DOHH2 (cell line): ENCODE measurements around the gene OSBPL10.

Experiments used
- H3F3A ChIP-seq: fragments of 200-600 bp; sonication (generic), shearing (Covaris generic); 2 replicates; pipeline ENCODE4 v1.6.0; 2016; ENCODE audit warnings: antibody characterized with exemption, mild to moderate bottlenecking; ENCODE audit not compliant: control insufficient read depth, insufficient read depth
- H3K27ac ChIP-seq: fragments of 200-600 bp; sonication (generic); 2 replicates; pipeline ENCODE4 v1.5.1; 2014; ENCODE audit warnings: low read depth, mild to moderate bottlenecking, low read length, moderate library complexity
- H3K27me3 ChIP-seq: fragments of 200-600 bp; sonication (generic); 2 replicates; pipeline ENCODE4 v1.6.1; 2014; ENCODE audit warnings: mild to moderate bottlenecking, low read length, mixed read lengths; ENCODE audit not compliant: control insufficient read depth
- H3K36me3 ChIP-seq: fragments of 200-600 bp; sonication (generic); 2 replicates; pipeline ENCODE4 v1.6.1; 2014; ENCODE audit warnings: mild to moderate bottlenecking, low read length, moderate library complexity, mixed read lengths; ENCODE audit not compliant: control insufficient read depth
- H3K4me1 ChIP-seq: fragments of 200-600 bp; sonication (generic); 2 replicates; pipeline ENCODE4 v1.6.1; 2014; ENCODE audit warnings: mild to moderate bottlenecking, low read length, mixed read lengths; ENCODE audit not compliant: control insufficient read depth
- H3K4me2 ChIP-seq: fragments of 200-600 bp; sonication (generic); 2 replicates; pipeline ENCODE4 v1.6.0; 2014; ENCODE audit warnings: mild to moderate bottlenecking, low read length, moderate library complexity
- H3K4me3 ChIP-seq: fragments of 200-600 bp; sonication (generic); 2 replicates; pipeline ENCODE4 v1.5.1; 2014; ENCODE audit warnings: mild to moderate bottlenecking, low read length, mixed read lengths
- H3K79me2 ChIP-seq: fragments of 200-600 bp; sonication (generic); 2 replicates; pipeline ENCODE4 v1.6.1; 2014; ENCODE audit warnings: mild to moderate bottlenecking, low read length, mixed read lengths; ENCODE audit not compliant: control insufficient read depth
- H3K9me2 ChIP-seq: fragments of 200-600 bp; sonication (generic); replicated peaks from 2 replicates; pipeline ENCODE4 v1.6.1; 2014; ENCODE audit warnings: mild to moderate bottlenecking, low read length, mixed read lengths; ENCODE audit not compliant: control insufficient read depth
- H3K9me3 ChIP-seq: fragments of 200-600 bp; sonication (generic); 2 replicates; pipeline ENCODE4 v1.6.1; 2014; ENCODE audit warnings: antibody characterized with exemption, low read length, mixed read lengths; ENCODE audit not compliant: control insufficient read depth, insufficient read depth
- H4K20me1 ChIP-seq: fragments of 200-600 bp; sonication (generic); 2 replicates; pipeline ENCODE4 v1.6.0; 2014; ENCODE audit warnings: low read depth, mild to moderate bottlenecking, antibody characterized with exemption, low read length, moderate library complexity; ENCODE audit not compliant: control insufficient read depth, insufficient read depth
- CTCF ChIP-seq: fragments of 200-600 bp; sonication (generic); IDR thresholded peaks from one replicate; pipeline ENCODE4 v1.5.1; 2014; ENCODE audit warnings: antibody characterized with exemption, mild to moderate bottlenecking, low read depth, low read length; ENCODE audit not compliant: poor library complexity, severe bottlenecking
- EZH2phosphoT487 ChIP-seq: fragments of 200-600 bp; sonication (generic); IDR thresholded peaks from 2 replicates; pipeline ENCODE4 v1.6.1; 2017; ENCODE audit warnings: borderline replicate concordance, mild to moderate bottlenecking, antibody characterized with exemption, low read length, moderate library complexity, mixed read lengths

OSBPL10 gene

GRCh38 chr3:31891876-31892455 is 89.1 kb downstream of the OSBPL10 start:
- H3K27ac ChIP-seq: no peak overlapping the region

GRCh38 chr3:31890742-31891469 is 90.2 kb downstream of the OSBPL10 start:
- Histone ChIP-seq H3K79me2 (peaks cover 96% of the 10 kb centered on the region), H4K20me1 (peaks cover 7% of the 10 kb centered on the region; the same call in 1 of the 2 replicates)
- TF ChIP-seq CTCF (no peak), EZH2phosphoT487 (no peak)

More at GRCh38 chr3:31891876-31892455, 89.1 kb downstream of the OSBPL10 start:
- no peaks in the 10 kb centered on the region for H3K9me3 ChIP-seq
- peaks cover 80% of the 10 kb centered on the region for H3K4me1 ChIP-seq
- no peaks in the 10 kb centered on the region for H3K9me2 ChIP-seq
- H3K79me2 ChIP-seq: peaks cover 96% of the 10 kb centered on the region
- TF ChIP-seq EZH2phosphoT487: no peak
- no peak for TF ChIP-seq CTCF
- no peak overlapping the region for H3K4me2 ChIP-seq
- H3F3A ChIP-seq: no peaks in the 10 kb centered on the region
- H3K4me3 ChIP-seq: no peak overlapping the region
- no peaks in the 10 kb centered on the region for H3K27me3 ChIP-seq
- H3K36me3 ChIP-seq: peaks cover 32% of the 10 kb centered on the region
- peaks cover 6% of the 10 kb centered on the region; the same call in 1 of the 2 replicates for H4K20me1 ChIP-seq

DNA sequence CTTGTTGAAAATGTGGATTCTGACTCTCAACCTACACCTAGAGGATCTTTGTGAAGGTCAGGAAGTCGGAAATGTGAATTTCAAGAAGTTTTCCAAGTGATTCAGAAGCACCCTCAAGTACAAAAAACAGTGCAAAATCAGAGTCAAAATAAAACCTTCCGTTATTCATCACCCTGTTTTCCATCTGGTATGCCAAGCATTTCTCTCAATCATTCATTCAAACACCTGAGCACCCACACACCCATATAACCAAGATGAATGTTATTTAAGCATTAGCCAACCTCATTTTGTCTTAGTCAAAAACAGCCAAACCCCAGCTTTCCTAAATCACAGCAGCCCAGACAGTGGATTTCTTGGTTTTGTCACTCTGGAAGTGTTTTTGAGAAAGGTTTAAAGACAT is 91.1 kb downstream of the OSBPL10 start:
- Histone ChIP-seq H4K20me1 (peaks cover 7% of the 10 kb centered on the region; the same call in 1 of the 2 replicates), H3K4me2 (no peak overlapping the region), H3K27ac (no peak overlapping the region), H3K4me3 (no peak overlapping the region), H3K27me3 (no peaks in the 10 kb centered on the region), H3K79me2 (peaks cover 95% of the 10 kb centered on the region), H3K4me1 (peaks cover 83% of the 10 kb centered on the region), H3F3A (no peaks in the 10 kb centered on the region), H3K9me2 (no peaks in the 10 kb centered on the region), H3K9me3 (no peaks in the 10 kb centered on the region), H3K36me3 (peaks cover 29% of the 10 kb centered on the region)
- TF ChIP-seq CTCF (no peak), EZH2phosphoT487 (no peak)

More at GRCh38 chr3:31890742-31891469, 90.2 kb downstream of the OSBPL10 start:
- Histone ChIP-seq H3K27ac (no peak overlapping the region), H3K4me3 (no peak overlapping the region), H3K9me3 (no peaks in the 10 kb centered on the region), H3F3A (no peaks in the 10 kb centered on the region), H3K4me1 (peaks cover 80% of the 10 kb centered on the region), H3K27me3 (no peaks in the 10 kb centered on the region), H3K36me3 (peaks cover 29% of the 10 kb centered on the region), H3K9me2 (no peaks in the 10 kb centered on the region), H3K4me2 (no peak overlapping the region)
